H1 (cell line): ENCODE data around the gene CLGN.

ENCODE experiments used
- CTCF ChIP-seq, 3 experiments: IDR thresholded peaks; 1 replicate in 2 of 3; 2 replicates in 1 of 3; pipeline versions ENCODE4 v1.5.1 to v1.6.1; 2011; ENCODE audit warnings: low read length in 3 of 3, mild to moderate bottlenecking in 3 of 3, inconsistent platforms in 2 of 3, low read depth in 1 of 3, moderate library complexity in 1 of 3; ENCODE audit not compliant: insufficient read depth in 1 of 3; ENCODE audit errors: control extremely low read depth in 1 of 3
- EZH2 ChIP-seq: fragments of 200-600 bp; sonication (generic); IDR thresholded peaks from 2 replicates; pipeline ENCODE4 v1.7.1; 2012; ENCODE audit warnings: low read depth, mild to moderate bottlenecking, moderate library complexity, low read length, inconsistent platforms; ENCODE audit not compliant: severe bottlenecking
- JUND ChIP-seq: IDR thresholded peaks from 2 replicates; pipeline ENCODE4 v1.6.1; 2011; ENCODE audit warnings: mild to moderate bottlenecking, improper control_type of control experiment, low read length
- KDM1A ChIP-seq: fragments of 200-600, 300-600 bp; sonication (generic); IDR thresholded peaks from 2 replicates; pipeline ENCODE4 v1.7.1; 2016; ENCODE audit warnings: mild to moderate bottlenecking, low read length, borderline replicate concordance
- POLR2AphosphoS5 ChIP-seq: IDR thresholded peaks from 2 replicates; pipeline ENCODE4 v1.6.1; 2011; ENCODE audit warnings: low read depth, low read length
- RAD21 ChIP-seq, 2 experiments: IDR thresholded peaks in 1 of 2; conservative IDR thresholded peaks in 1 of 2; 2 replicates each; pipeline ENCODE4 v1.6.1; 2011; ENCODE audit warnings: low read depth in 2 of 2, low read length in 2 of 2, improper control_type of control experiment in 1 of 2, inconsistent platforms in 1 of 2, mild to moderate bottlenecking in 1 of 2, moderate library complexity in 1 of 2

GRCh38 chr4:140372751-140373327, 54.6 kb downstream of the CLGN start:
- TF ChIP-seq CTCF (IDR thresholded peaks at IDR 0.05; ENCODE audit: control extremely low read depth in 1 of 3, insufficient read depth in 1 of 3, low read depth in 1 of 3, low read length in 3 of 3) (no peak), EZH2 (no peak), RAD21 (IDR thresholded peaks at IDR 0.05 in 1 of 2, conservative IDR thresholded peaks at IDR 0.05 in 1 of 2; ENCODE audit: low read depth in 2 of 2, low read length in 2 of 2) (no peak), JUND (no peak), POLR2AphosphoS5 (no peak), KDM1A (no peak)
